Measurements from ENCODE around the gene NKD1.

NKD1 gene

GRCh38 chr16:50696126-50696525 is 147.9 kb downstream of the NKD1 start:
- DNase-seq (ENCODE audit: low spot score): no peak

- no peak for DNase-seq (ENCODE audit: low spot score)
These were observed 148.6 kb downstream of the NKD1 start for GRCh38 chr16:50696575-50697420.

- DNase-seq (ENCODE audit: low spot score): no peak
These were observed 149.2 kb downstream of the NKD1 start for GRCh38 chr16:50697421-50697715.

GRCh38 chr16:50697881-50698767 is 149.9 kb downstream of the NKD1 start:
- DNase-seq (ENCODE audit: low spot score): no peak
